Mucosa of descending colon (tissue), 3 donors: ENCODE results near the gene CREB5. TPM values are rescaled to one million over a fixed set of nuclear protein-coding genes. Genes with fewer than 3 reads are reported as not detected.

Experiments used
- ATAC-seq: fragments of 200-7000 bp; cut with Tn5 transposase; one replicate; pipeline ENCODE4 v1.9.1; 2020; ENCODE audit warnings: mild to moderate bottlenecking, moderate library complexity
- DNase-seq, 3 donors: peaks; one replicate each; pipeline ENCODE4 v3.0.0-alpha.2; 2020
- H3K36me3 ChIP-seq: fragments of 200-600 bp; one replicate; pipeline ENCODE4 v1.8.0; 2021; ENCODE audit warnings: low read depth, mild to moderate bottlenecking
- H3K4me1 ChIP-seq: fragments of 200-600 bp; one replicate; pipeline ENCODE4 v1.8.0; 2021; ENCODE audit warnings: low read depth, mild to moderate bottlenecking
- H3K4me3 ChIP-seq: fragments of 200-600 bp; one replicate; pipeline ENCODE4 v1.8.0; 2021; ENCODE audit warnings: mild to moderate bottlenecking
- H3K9me3 ChIP-seq: fragments of 200-600 bp; one replicate; pipeline ENCODE4 v1.8.0; 2021; ENCODE audit warnings: mild to moderate bottlenecking
- CTCF ChIP-seq: fragments of 200-600 bp; IDR thresholded peaks from one replicate; pipeline ENCODE4 v1.8.0; 2022; ENCODE audit warnings: antibody characterized with exemption, mild to moderate bottlenecking
- intact Hi-C, 2 donors: fragments of 100-400 bp; cut with DNase I in 1 of 2; cut with micrococcal nuclease in 1 of 2; formaldehyde crosslinking; loops; one replicate each; pipeline versions ENCODE4 v1.11.0 to v1.11.1; 2022; cut with DNase I, micrococcal nuclease
- total RNA-seq, 3 donors: library from RNA; stranded (reverse); fragmentation: NEBNext Ultra II Directional in 2 of 3; extraction: Animal tissue kit (Norgen Biotek cat#: 25700) in 2 of 3; gene quantifications; one replicate each; pipeline versions ENCODE4 v1.2.1 to v1.2.4, GENCODE V29; 2021 to 2023
- donor health status: DM: no; HTN: no; CAD: no; lungs with moderate emphysema.
- donor health status: DM: no; HTN: no; CAD: no.
- donor health status: DM: no; HTN: yes; CAD: no.

CREB5 gene
- total RNA-seq, 3 donors from 2014 or later: 0.61 to 5.4 (median 1.9) TPM

- DNase-seq (no peak), ATAC-seq (no peak)
- intact Hi-C loops: no loop called here
- Histone ChIP-seq H3K36me3 (no peaks in the 10 kb centered on the region), H3K4me1 (no peaks in the 10 kb centered on the region), H3K9me3 (no peaks in the 10 kb centered on the region), H3K4me3 (no peak overlapping the region)
- TF ChIP-seq CTCF: no peak
Observed at GRCh38 chr7:28643188-28643569, 230.9 kb downstream of the CREB5 start.

GRCh38 chr7:28643584-28644340 is 231.4 kb downstream of the CREB5 start:
- no peaks in the 10 kb centered on the region for H3K36me3 ChIP-seq
- H3K9me3 ChIP-seq: no peaks in the 10 kb centered on the region
- no peak overlapping the region for H3K4me3 ChIP-seq
- H3K4me1 ChIP-seq: no peaks in the 10 kb centered on the region
- intact Hi-C loops: no loop called here
- ATAC-seq: no peak
- no peak for TF ChIP-seq CTCF
- DNase-seq: no peak

- Histone ChIP-seq H3K9me3 (no peaks in the 10 kb centered on the region), H3K4me1 (no peaks in the 10 kb centered on the region), H3K4me3 (no peak overlapping the region), H3K36me3 (no peaks in the 10 kb centered on the region)
- no peak for TF ChIP-seq CTCF
- intact Hi-C loops: no loop called here
- ATAC-seq (no peak), DNase-seq (no peak)
Observed at GRCh38 chr7:28645866-28646265, 233.5 kb downstream of the CREB5 start.

GRCh38 chr7:28646376-28647075 is 234.2 kb downstream of the CREB5 start:
- intact Hi-C loops: no loop called here
- ATAC-seq: no peak
- DNase-seq: no peak
- H3K36me3 ChIP-seq: no peaks in the 10 kb centered on the region
- no peaks in the 10 kb centered on the region for H3K4me1 ChIP-seq
- TF ChIP-seq CTCF: no peak
- no peaks in the 10 kb centered on the region for H3K9me3 ChIP-seq
- no peak overlapping the region for H3K4me3 ChIP-seq

GRCh38 chr7:28647076-28647421 is 234.7 kb downstream of the CREB5 start:
- ATAC-seq: no peak

More at GRCh38 chr7:28647076-28647421, 234.7 kb downstream of the CREB5 start:
- H3K4me3 ChIP-seq: no peak overlapping the region
- no peaks in the 10 kb centered on the region for H3K9me3 ChIP-seq
- H3K4me1 ChIP-seq: no peaks in the 10 kb centered on the region
- TF ChIP-seq CTCF: no peak
- H3K36me3 ChIP-seq: no peaks in the 10 kb centered on the region
- intact Hi-C loops: no loop called here
- DNase-seq: no peak
